Natural killer cell (primary cell): ENCODE measurements around the gene PTPRN2. TPM values are rescaled to one million over a fixed set of nuclear protein-coding genes. Genes with fewer than 3 reads are reported as not detected.

ENCODE experiments used
- ATAC-seq, 3 donors: fragments of 150-1000 bp in 2 of 3; fragments of 200-7000 bp in 1 of 3; cut with Tn5 transposase; 1 replicate in 1 of 3; 2 replicates in 2 of 3; pipeline ENCODE4 v1.10.0; 2021; ENCODE audit warnings: mild to moderate bottlenecking in 2 of 3, moderate library complexity in 2 of 3
- DNase-seq, 2 donors: peaks; one replicate each; pipeline versions ENCODE4 v3.0.0 to v3.0.0-alpha.2; 2013 to 2021; ENCODE audit warnings: mixed read lengths in 1 of 2
- H3K27ac ChIP-seq: one replicate; pipeline ENCODE4 v1.5.1; 2013; ENCODE audit warnings: mild to moderate bottlenecking, low read length
- H3K27me3 ChIP-seq: one replicate; pipeline ENCODE4 v1.6.1; 2013; ENCODE audit warnings: low read length; ENCODE audit not compliant: control insufficient read depth, insufficient read depth
- H3K36me3 ChIP-seq: one replicate; pipeline ENCODE4 v1.6.1; 2013; ENCODE audit warnings: low read length; ENCODE audit not compliant: control insufficient read depth, insufficient read depth
- H3K4me1 ChIP-seq: one replicate; pipeline ENCODE4 v1.6.1; 2013; ENCODE audit warnings: low read length; ENCODE audit not compliant: control insufficient read depth, insufficient read depth
- H3K4me3 ChIP-seq: one replicate; pipeline ENCODE4 v1.5.1; 2013; ENCODE audit warnings: low read length
- H3K9me3 ChIP-seq: one replicate; pipeline ENCODE4 v1.6.1; 2013; ENCODE audit warnings: low read length; ENCODE audit not compliant: control insufficient read depth, insufficient read depth
- H3K27ac Mint-ChIP-seq, 2 donors: one replicate each; pipeline ENCODE4 v1.8.0; 2022; ENCODE audit warnings: mild to moderate bottlenecking in 2 of 2, mixed read lengths in 2 of 2, moderate library complexity in 1 of 2
- H3K27me3 Mint-ChIP-seq, 2 donors: one replicate each; pipeline ENCODE4 v1.8.0; 2022; ENCODE audit warnings: low read depth in 2 of 2, mixed read lengths in 2 of 2
- H3K36me3 Mint-ChIP-seq: one replicate; pipeline ENCODE4 v1.8.0; 2022; ENCODE audit warnings: mixed read lengths
- H3K4me1 Mint-ChIP-seq, 2 donors: one replicate each; pipeline ENCODE4 v1.8.0; 2022; ENCODE audit warnings: mixed read lengths in 2 of 2
- H3K4me3 Mint-ChIP-seq: one replicate; pipeline ENCODE4 v1.8.0; 2022; ENCODE audit warnings: mild to moderate bottlenecking, moderate library complexity, mixed read lengths
- H3K9me3 Mint-ChIP-seq, 2 donors: one replicate each; pipeline ENCODE4 v1.8.0; 2022; ENCODE audit warnings: mixed read lengths in 2 of 2
- CTCF ChIP-seq: fragments of 200-600 bp; IDR thresholded peaks from one replicate; pipeline ENCODE4 v1.8.0; 2022; ENCODE audit warnings: antibody characterized with exemption
- WGBS: methylation state at CpG from one replicate; pipeline ENCODE4 v1.1.7; 2013; ENCODE audit warnings: missing lambda C conversion rate; ENCODE audit not compliant: insufficient coverage; 5-methylcytosine and 5-hydroxymethylcytosine counted together
- intact Hi-C: fragments of 100-400 bp; cut with micrococcal nuclease; formaldehyde crosslinking; loops from one replicate; pipeline ENCODE4 v1.14.2; 2022
- total RNA-seq, 4 donors: library from RNA; stranded (reverse); fragments of 120-200 nt in 1 of 4; gene quantifications; one replicate each; pipeline versions ENCODE4 v1.2.3 to v1.2.4, GENCODE V29; 2013 to 2022

Gene PTPRN2
- total RNA-seq, 3 donors from 2014 or later (not counting 1 experiment from before 2014, with no cell fraction given): 1.3 to 2.5 (median 1.9) TPM

GRCh38 chr7:157568770-157569584 lies 1018.6 kb downstream of the PTPRN2 start:
- H3K36me3 ChIP-seq: no peaks in the 10 kb centered on the region
- intact Hi-C loops: no loop called here
- 11% methylated on average over 34 of the region's 35 CpGs for WGBS

GRCh38 chr7:157568106-157568769 lies 1019.4 kb downstream of the PTPRN2 start:
- no peaks in the 10 kb centered on the region for H3K9me3 ChIP-seq
- no peak for TF ChIP-seq CTCF
- Mint-ChIP-seq H3K27me3 (peaks cover 13 to 19% of the 10 kb centered on the region in 2 donors), H3K9me3 (no peaks in the 10 kb centered on the region), H3K4me3 (peak overlapping the region; percentile 98), H3K27ac (peak overlapping the region; percentile 82 to 93), H3K36me3 (no peaks in the 10 kb centered on the region), H3K4me1 (peaks cover 29 to 31% of the 10 kb centered on the region in 2 donors)
- H3K4me3 ChIP-seq: peak overlapping the region; percentile 58
- H3K27me3 ChIP-seq: peaks cover 9% of the 10 kb centered on the region
- intact Hi-C loops: no loop called here
- WGBS: 52% methylated on average over 23 of the region's 25 CpGs
- ATAC-seq (peak; percentile 9 to 24 (median 24)), DNase-seq (no peak)
- H3K27ac ChIP-seq: peak overlapping the region; percentile 10
- H3K36me3 ChIP-seq: no peaks in the 10 kb centered on the region
- peaks cover 22% of the 10 kb centered on the region for H3K4me1 ChIP-seq

More at GRCh38 chr7:157568770-157569584, 1018.6 kb downstream of the PTPRN2 start:
- Mint-ChIP-seq H3K9me3 (no peaks in the 10 kb centered on the region), H3K27ac (peak overlapping the region; percentile 82 to 93), H3K4me3 (peak overlapping the region; percentile 98), H3K36me3 (no peaks in the 10 kb centered on the region), H3K27me3 (peaks cover 17 to 26% of the 10 kb centered on the region in 2 donors), H3K4me1 (peaks cover 29 to 35% of the 10 kb centered on the region in 2 donors)
- Histone ChIP-seq H3K9me3 (no peaks in the 10 kb centered on the region), H3K27ac (peak overlapping the region; percentile 10), H3K4me3 (peak overlapping the region; percentile 58), H3K27me3 (peaks cover 11% of the 10 kb centered on the region), H3K4me1 (peaks cover 22% of the 10 kb centered on the region)
- no peak for TF ChIP-seq CTCF
- ATAC-seq: peak; percentile 78 to 89 (median 82)
- peak; percentile 35 to 82 for DNase-seq

- no peaks in the 10 kb centered on the region for H3K9me3 ChIP-seq
- WGBS: 97% methylated on average over 10 of the region's 10 CpGs
- peak overlapping the region in 1 of 2 donors; percentile 93 for H3K27ac Mint-ChIP-seq
- intact Hi-C loops: no loop called here
- H3K27me3 ChIP-seq: peaks cover 5% of the 10 kb centered on the region
- ATAC-seq: no peak
- H3K4me1 ChIP-seq: peaks cover 22% of the 10 kb centered on the region
- H3K4me3 ChIP-seq: no peak overlapping the region
- H3K27me3 Mint-ChIP-seq: peaks cover 11 to 13% of the 10 kb centered on the region in 2 donors
- no peak for TF ChIP-seq CTCF
- H3K36me3 ChIP-seq: no peaks in the 10 kb centered on the region
- H3K27ac ChIP-seq: no peak overlapping the region
- H3K36me3 Mint-ChIP-seq: no peaks in the 10 kb centered on the region
- peak overlapping the region; percentile 98 for H3K4me3 Mint-ChIP-seq
- H3K4me1 Mint-ChIP-seq: peaks cover 29 to 31% of the 10 kb centered on the region in 2 donors
- no peak for DNase-seq
- no peaks in the 10 kb centered on the region for H3K9me3 Mint-ChIP-seq
Observed at GRCh38 chr7:157567666-157568065, 1020.0 kb downstream of the PTPRN2 start.
